CD14-positive monocyte (primary cell): Measurements from ENCODE around the gene TRABD2B. TPM values are rescaled to one million over a fixed set of nuclear protein-coding genes. Genes with fewer than 3 reads are reported as not detected.

Experiments
- DNase-seq, 3 donors: peaks; one replicate each; pipeline ENCODE4 v3.0.0-alpha.2; 2011 to 2022
- H2AFZ ChIP-seq: 2 replicates; pipeline ENCODE4 v1.6.0; 2012; ENCODE audit warnings: mild to moderate bottlenecking, low read depth, low read length, inconsistent platforms; ENCODE audit not compliant: insufficient read depth, poor library complexity, severe bottlenecking
- H3K27ac ChIP-seq, 2 donors: 1 replicate in 1 of 2; 2 replicates in 1 of 2; pipeline ENCODE4 v1.5.1; 2012 to 2013; ENCODE audit warnings: low read length in 2 of 2, control low read depth in 1 of 2, inconsistent platforms in 1 of 2, low read depth in 1 of 2, mild to moderate bottlenecking in 1 of 2
- H3K27me3 ChIP-seq, 2 donors: one replicate each; pipeline versions ENCODE4 v1.6.0 to v1.6.1; 2011 to 2013; ENCODE audit warnings: low read length in 2 of 2; ENCODE audit not compliant: control insufficient read depth in 2 of 2, insufficient read depth in 2 of 2
- H3K36me3 ChIP-seq, 2 donors: replicated peaks in 1 of 2; 1 replicate in 1 of 2; 2 replicates in 1 of 2; pipeline versions ENCODE4 v1.5.1 to v1.6.1; 2012 to 2013; ENCODE audit warnings: low read length in 2 of 2, control low read depth in 1 of 2, inconsistent platforms in 1 of 2, mild to moderate bottlenecking in 1 of 2; ENCODE audit not compliant: insufficient read depth in 2 of 2, control insufficient read depth in 1 of 2
- H3K4me1 ChIP-seq, 2 donors: 1 replicate in 1 of 2; 2 replicates in 1 of 2; pipeline versions ENCODE4 v1.5.1 to v1.6.1; 2012 to 2013; ENCODE audit warnings: low read length in 2 of 2, control low read depth in 1 of 2, inconsistent platforms in 1 of 2, mild to moderate bottlenecking in 1 of 2, moderate library complexity in 1 of 2; ENCODE audit not compliant: insufficient read depth in 2 of 2, control insufficient read depth in 1 of 2
- H3K4me2 ChIP-seq: replicated peaks from 2 replicates; pipeline ENCODE3; 2012; ENCODE audit warnings: low read length, moderate library complexity, mild to moderate bottlenecking; ENCODE audit not compliant: poor library complexity, severe bottlenecking; ENCODE audit errors: extremely low read depth
- H3K4me3 ChIP-seq, 3 experiments: fragments of 200-600 bp in 1 of 3; sonication (generic) in 1 of 3; replicated peaks in 1 of 3; 1 replicate in 2 of 3; 2 replicates in 1 of 3; pipeline ENCODE4 v1.5.1; 2011 to 2013; ENCODE audit warnings: low read length in 3 of 3, mild to moderate bottlenecking in 3 of 3, control low read depth in 2 of 3, low read depth in 2 of 3, inconsistent platforms in 1 of 3, moderate library complexity in 1 of 3
- H3K79me2 ChIP-seq: 2 replicates; pipeline ENCODE4 v1.6.0; 2012; ENCODE audit warnings: mild to moderate bottlenecking, control low read depth, inconsistent platforms, low read length, moderate library complexity; ENCODE audit not compliant: insufficient read depth
- H3K9ac ChIP-seq: 2 replicates; pipeline ENCODE4 v1.6.0; 2017; ENCODE audit warnings: low read length, mild to moderate bottlenecking; ENCODE audit not compliant: insufficient read depth, poor library complexity, severe bottlenecking
- H3K9me3 ChIP-seq, 2 donors: replicated peaks in 1 of 2; 1 replicate in 1 of 2; 2 replicates in 1 of 2; pipeline versions ENCODE4 v1.5.1 to v1.6.1; 2012 to 2013; ENCODE audit warnings: low read length in 2 of 2, control low read depth in 1 of 2; ENCODE audit not compliant: control insufficient read depth in 1 of 2, insufficient read depth in 1 of 2
- H4K20me1 ChIP-seq: 2 replicates; pipeline ENCODE4 v1.6.0; 2012; ENCODE audit warnings: mild to moderate bottlenecking, low read length, control low read depth, moderate library complexity; ENCODE audit not compliant: insufficient read depth
- H3K27ac Mint-ChIP-seq, 7 donors: one replicate each; pipeline ENCODE4 v1.8.0; 2020; ENCODE audit warnings: mild to moderate bottlenecking in 7 of 7, mixed read lengths in 7 of 7, moderate library complexity in 6 of 7, inconsistent platforms in 2 of 7
- H3K27me3 Mint-ChIP-seq, 3 donors: one replicate each; pipeline ENCODE4 v1.8.0; 2021 to 2022; ENCODE audit warnings: low read depth in 3 of 3, mild to moderate bottlenecking in 3 of 3, mixed read lengths in 3 of 3, moderate library complexity in 3 of 3, inconsistent platforms in 1 of 3
- H3K36me3 Mint-ChIP-seq, 2 donors: one replicate each; pipeline ENCODE4 v1.8.0; 2020; ENCODE audit warnings: mixed read lengths in 2 of 2, inconsistent platforms in 1 of 2, mild to moderate bottlenecking in 1 of 2
- H3K4me1 Mint-ChIP-seq: one replicate; pipeline ENCODE4 v1.8.0; 2020; ENCODE audit warnings: mild to moderate bottlenecking, mixed read lengths
- H3K4me3 Mint-ChIP-seq, 2 donors: one replicate each; pipeline ENCODE4 v1.8.0; 2020; ENCODE audit warnings: mild to moderate bottlenecking in 2 of 2, mixed read lengths in 2 of 2, moderate library complexity in 1 of 2
- H3K9me3 Mint-ChIP-seq, 7 donors: one replicate each; pipeline ENCODE4 v1.8.0; 2020 to 2022; ENCODE audit warnings: mixed read lengths in 7 of 7, mild to moderate bottlenecking in 6 of 7, moderate library complexity in 6 of 7, inconsistent platforms in 2 of 7
- WGBS: methylation state at CpG from one replicate; pipeline ENCODE4 v1.1.5; 2013; ENCODE audit warnings: missing lambda C conversion rate; ENCODE audit not compliant: insufficient coverage; 5-methylcytosine and 5-hydroxymethylcytosine counted together
- intact Hi-C, 2 donors: fragments of 100-400 bp; cut with micrococcal nuclease; formaldehyde crosslinking; loops; one replicate each; pipeline versions ENCODE4 v1.15.0 to v1.15.1; 2023
- polyA plus RNA-seq, 3 donors: library from polyadenylated mRNA; depleted of rRNA in 1 of 3; unstranded in 2 of 3; stranded (reverse) in 1 of 3; fragments of 300-500 nt in 2 of 3; fragments of >200 nt in 1 of 3; fragmentation: Illumina TruSeq in 2 of 3; gene quantifications; 1 replicate in 2 of 3; 2 replicates in 1 of 3; pipeline ENCODE4 v1.2.3, GENCODE V29; 2012 to 2021
- TF ChIP-seq, protein P1 (sequence below): fragments of 200-600 bp; IDR thresholded peaks from one replicate; pipeline ENCODE4 v1.8.0; 2022; ENCODE audit warnings: antibody characterized with exemption, mild to moderate bottlenecking

Gene TRABD2B
- polyA plus RNA-seq, 3 donors = not detected

GRCh38 chr1:47779613-47780012 lies 217.6 kb downstream of the TRABD2B start:
- Mint-ChIP-seq H3K36me3 (no peaks in the 10 kb centered on the region), H3K27me3 (peaks cover 0 to 9% (median 6%) of the 10 kb centered on the region in 3 donors), H3K27ac (peak overlapping the region in 1 of 7 donors; percentile 24), H3K9me3 (no peaks in the 10 kb centered on the region), H3K4me3 (no peak overlapping the region), H3K4me1 (no peaks in the 10 kb centered on the region)
- Histone ChIP-seq H3K4me3 (no peak overlapping the region), H3K27me3 (no peaks in the 10 kb centered on the region), H3K4me2 (no peak overlapping the region), H3K27ac (no peak overlapping the region), H4K20me1 (no peaks in the 10 kb centered on the region), H3K9ac (no peak overlapping the region), H3K36me3 (no peaks in the 10 kb centered on the region), H3K79me2 (no peaks in the 10 kb centered on the region), H3K9me3 (no peaks in the 10 kb centered on the region), H2AFZ (no peak overlapping the region), H3K4me1 (no peaks in the 10 kb centered on the region)
- TF ChIP-seq, protein P1, sequence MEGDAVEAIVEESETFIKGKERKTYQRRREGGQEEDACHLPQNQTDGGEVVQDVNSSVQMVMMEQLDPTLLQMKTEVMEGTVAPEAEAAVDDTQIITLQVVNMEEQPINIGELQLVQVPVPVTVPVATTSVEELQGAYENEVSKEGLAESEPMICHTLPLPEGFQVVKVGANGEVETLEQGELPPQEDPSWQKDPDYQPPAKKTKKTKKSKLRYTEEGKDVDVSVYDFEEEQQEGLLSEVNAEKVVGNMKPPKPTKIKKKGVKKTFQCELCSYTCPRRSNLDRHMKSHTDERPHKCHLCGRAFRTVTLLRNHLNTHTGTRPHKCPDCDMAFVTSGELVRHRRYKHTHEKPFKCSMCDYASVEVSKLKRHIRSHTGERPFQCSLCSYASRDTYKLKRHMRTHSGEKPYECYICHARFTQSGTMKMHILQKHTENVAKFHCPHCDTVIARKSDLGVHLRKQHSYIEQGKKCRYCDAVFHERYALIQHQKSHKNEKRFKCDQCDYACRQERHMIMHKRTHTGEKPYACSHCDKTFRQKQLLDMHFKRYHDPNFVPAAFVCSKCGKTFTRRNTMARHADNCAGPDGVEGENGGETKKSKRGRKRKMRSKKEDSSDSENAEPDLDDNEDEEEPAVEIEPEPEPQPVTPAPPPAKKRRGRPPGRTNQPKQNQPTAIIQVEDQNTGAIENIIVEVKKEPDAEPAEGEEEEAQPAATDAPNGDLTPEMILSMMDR = no peak
- DNase-seq = no peak
- 77% methylated on average over 3 of the region's 3 CpGs for WGBS
- intact Hi-C loops = no loop called here

- Mint-ChIP-seq H3K9me3 (no peaks in the 10 kb centered on the region), H3K4me3 (no peak overlapping the region), H3K27ac (no peak overlapping the region), H3K4me1 (no peaks in the 10 kb centered on the region), H3K36me3 (no peaks in the 10 kb centered on the region), H3K27me3 (peaks cover 0 to 10% (median 6%) of the 10 kb centered on the region in 3 donors)
- Histone ChIP-seq H3K4me2 (no peak overlapping the region), H3K9ac (no peak overlapping the region), H2AFZ (no peak overlapping the region), H3K4me1 (no peaks in the 10 kb centered on the region), H3K9me3 (no peaks in the 10 kb centered on the region), H3K27me3 (no peaks in the 10 kb centered on the region), H4K20me1 (no peaks in the 10 kb centered on the region), H3K27ac (no peak overlapping the region), H3K36me3 (no peaks in the 10 kb centered on the region), H3K79me2 (no peaks in the 10 kb centered on the region), H3K4me3 (no peak overlapping the region)
- TF ChIP-seq, protein P1 = no peak
- DNase-seq = no peak
- WGBS = 95% methylated on average over 6 of the region's 6 CpGs
- intact Hi-C loops = no loop called here
Observed at GRCh38 chr1:47778280-47778679, 218.9 kb downstream of the TRABD2B start.
